HG02885 (cell line): Measurements from ENCODE around the gene CMKLR1.

Source experiments
- ATAC-seq: cut with Tn5 transposase; IDR thresholded peaks from one replicate; pipeline ENCODE4 v1.9.1; 2021; ENCODE audit warnings: mild to moderate bottlenecking; ENCODE audit not compliant: unreplicated experiment, poor library complexity

Gene CMKLR1

GRCh38 chr12:108338915-108339657 is at the start of gene CMKLR1:
Gene CMKLR1 (minus strand): TSS chr12:108339311. CDS start chr12:108293591, 45,720 bp downstream.
- no peak for ATAC-seq

GRCh38 chr12:108387771-108388170 is 48.7 kb upstream of the CMKLR1 start:
- ATAC-seq: no peak

- ATAC-seq: no peak
Observed at GRCh38 chr12:108386709-108387360, 47.7 kb upstream of the CMKLR1 start.

GRCh38 chr12:108382437-108382801 is 43.3 kb upstream of the CMKLR1 start:
- ATAC-seq: no peak

GRCh38 chr12:108381787-108382436 is 42.8 kb upstream of the CMKLR1 start:
- no peak for ATAC-seq

GRCh38 chr12:108380382-108380781 is 41.3 kb upstream of the CMKLR1 start:
- no peak for ATAC-seq

- ATAC-seq: no peak
Observed at GRCh38 chr12:108379823-108380222, 40.7 kb upstream of the CMKLR1 start.

- ATAC-seq: no peak
Observed at GRCh38 chr12:108378926-108379325, 39.8 kb upstream of the CMKLR1 start.

GRCh38 chr12:108377260-108377659 is 38.1 kb upstream of the CMKLR1 start:
- no peak for ATAC-seq

- ATAC-seq: no peak
Observed at GRCh38 chr12:108375986-108376663, 37.0 kb upstream of the CMKLR1 start.

- ATAC-seq: no peak
Observed at GRCh38 chr12:108374596-108375320, 35.6 kb upstream of the CMKLR1 start.

GRCh38 chr12:108373111-108373510 is 34.0 kb upstream of the CMKLR1 start:
- ATAC-seq: no peak

GRCh38 chr12:108371801-108372344 is 32.8 kb upstream of the CMKLR1 start:
- ATAC-seq: no peak

GRCh38 chr12:108370415-108370814 is 31.3 kb upstream of the CMKLR1 start:
- no peak for ATAC-seq

GRCh38 chr12:108369736-108370396 is 30.8 kb upstream of the CMKLR1 start:
- ATAC-seq: no peak

GRCh38 chr12:108368089-108368488 is 29.0 kb upstream of the CMKLR1 start:
- ATAC-seq: no peak

- ATAC-seq: no peak
Observed at GRCh38 chr12:108367436-108367835, 28.3 kb upstream of the CMKLR1 start.

- ATAC-seq: no peak
Observed at GRCh38 chr12:108365324-108365723, 26.2 kb upstream of the CMKLR1 start.

- ATAC-seq: no peak
Observed at GRCh38 chr12:108364879-108365278, 25.8 kb upstream of the CMKLR1 start.
